Endothelial cell of umbilical vein (primary cell): Measurements from ENCODE around the gene RC3H1. TPM values are rescaled to one million over a fixed set of nuclear protein-coding genes. Genes with fewer than 3 reads are reported as not detected.

Experiments used
- BruUV-seq: library from RNA; stranded (reverse); fragments of 400-500 nt; replicated peaks from 2 replicates; lab custom pipeline; 2021; lab: Mats Ljungman, UMichigan
- CTCF ChIA-PET: fragments of 300-600, 350-600 bp; sonication (Branson Sonifier 250); formaldehyde crosslinking; loops from one replicate; lab custom pipeline; 2021; ENCODE audit warnings: antibody characterized with exemption, inconsistent platforms; lab: Charles Lee
- POLR2A ChIA-PET: fragments of 300-600, 350-600 bp; sonication (Branson Sonifier 250); formaldehyde crosslinking; loops from one replicate; lab custom pipeline; 2021; ENCODE audit warnings: antibody characterized with exemption, inconsistent platforms; lab: Charles Lee
- DNase-seq: peaks from one replicate; pipeline ENCODE4 v3.0.0-alpha.2; 2011; ENCODE audit warnings: low read depth, low spot score
- FAIRE-seq: peaks from 2 replicates; lab custom pipeline; 2011; peaks lifted over from hg19 to GRCh38; lab: Jason Lieb, UNC
- H2AFZ ChIP-seq: 2 replicates; pipeline ENCODE4 v1.6.0; 2012; ENCODE audit warnings: low read depth, low read length, control low read depth, inconsistent platforms
- H3K27ac ChIP-seq: 2 replicates; pipeline ENCODE4 v1.5.1; 2011; ENCODE audit warnings: low read depth, mild to moderate bottlenecking, control low read depth, low read length, moderate library complexity; ENCODE audit not compliant: insufficient read depth
- H3K27me3 ChIP-seq, 2 experiments: 2 replicates each; pipeline versions ENCODE4 v1.6.0 to v1.6.1; 2011; ENCODE audit warnings: low read length in 2 of 2, mixed read lengths in 1 of 2; ENCODE audit not compliant: control insufficient read depth in 2 of 2, insufficient read depth in 2 of 2
- H3K36me3 ChIP-seq, 2 experiments: 2 replicates in 1 of 2; 3 replicates in 1 of 2; pipeline ENCODE4 v1.5.1; 2011; ENCODE audit warnings: low read length in 2 of 2, mild to moderate bottlenecking in 1 of 2, moderate library complexity in 1 of 2; ENCODE audit not compliant: control insufficient read depth in 2 of 2, insufficient read depth in 2 of 2; ENCODE audit errors: extremely low read depth in 1 of 2
- H3K4me1 ChIP-seq: 3 replicates; pipeline ENCODE4 v1.5.1; 2011; ENCODE audit warnings: mild to moderate bottlenecking, low read length; ENCODE audit not compliant: control insufficient read depth, insufficient read depth; ENCODE audit errors: extremely low read depth
- H3K4me2 ChIP-seq: 2 replicates; pipeline ENCODE4 v1.6.1; 2011; ENCODE audit warnings: low read length, control low read depth, mixed read lengths; ENCODE audit not compliant: insufficient read depth
- H3K4me3 ChIP-seq, 3 experiments: fragments of 200-600 bp in 1 of 3; sonication (generic), shearing (Covaris generic) in 1 of 3; replicated peaks in 1 of 3; 2 replicates each; pipeline ENCODE4 v1.5.1; 2011 to 2016; ENCODE audit warnings: control low read depth in 3 of 3, low read length in 3 of 3, mild to moderate bottlenecking in 2 of 3, inconsistent platforms in 1 of 3, low read depth in 1 of 3, moderate library complexity in 1 of 3; ENCODE audit not compliant: insufficient read depth in 1 of 3
- H3K79me2 ChIP-seq: 2 replicates; pipeline ENCODE4 v1.6.0; 2012; ENCODE audit warnings: low read length, inconsistent platforms; ENCODE audit not compliant: control insufficient read depth, insufficient read depth
- H3K9ac ChIP-seq: replicated peaks from 2 replicates; pipeline ENCODE3; 2011; ENCODE audit warnings: low read length, control low read depth; ENCODE audit not compliant: insufficient read depth; ENCODE audit errors: extremely low read depth
- H3K9me1 ChIP-seq: replicated peaks from 3 replicates; pipeline ENCODE4 v1.6.0; 2011; ENCODE audit warnings: mild to moderate bottlenecking, low read length; ENCODE audit not compliant: control insufficient read depth, insufficient read depth; ENCODE audit errors: extremely low read depth
- H3K9me3 ChIP-seq: replicated peaks from 2 replicates; pipeline ENCODE4 v1.5.1; 2012; ENCODE audit warnings: low read length, inconsistent platforms; ENCODE audit not compliant: control insufficient read depth, insufficient read depth
- H4K20me1 ChIP-seq: replicated peaks from 2 replicates; pipeline ENCODE3; 2011; ENCODE audit warnings: mild to moderate bottlenecking, low read length; ENCODE audit not compliant: control insufficient read depth, insufficient read depth; ENCODE audit errors: extremely low read depth
- EZH2 ChIP-seq: IDR thresholded peaks from 2 replicates; pipeline ENCODE4 v1.6.1; 2012; ENCODE audit warnings: borderline replicate concordance, low read depth, mild to moderate bottlenecking, moderate library complexity, low read length, inconsistent platforms; ENCODE audit not compliant: severe bottlenecking
- FOS ChIP-seq: IDR thresholded peaks from 2 replicates; pipeline ENCODE4 v1.6.1; 2011; ENCODE audit warnings: mild to moderate bottlenecking, low read length, moderate library complexity, borderline replicate concordance; ENCODE audit not compliant: insufficient read depth
- GATA2 ChIP-seq: IDR thresholded peaks from 2 replicates; pipeline ENCODE4 v1.7.0; 2011; ENCODE audit warnings: low read depth, mild to moderate bottlenecking, moderate library complexity, mixed read lengths, low read length; ENCODE audit not compliant: insufficient read length, insufficient read depth
- JUN ChIP-seq: IDR thresholded peaks from 2 replicates; pipeline ENCODE4 v1.6.1; 2011; ENCODE audit warnings: borderline replicate concordance, low read depth; ENCODE audit not compliant: insufficient read length, insufficient read depth
- MYC ChIP-seq: IDR thresholded peaks from one replicate; pipeline ENCODE4 v1.6.1; 2011; ENCODE audit warnings: mild to moderate bottlenecking, low read depth, low read length
- POLR2A ChIP-seq: IDR thresholded peaks from 2 replicates; pipeline ENCODE4 v1.6.1; 2012; ENCODE audit warnings: low read depth, mild to moderate bottlenecking, control low read depth, low read length
- POLR2AphosphoS5 ChIP-seq: IDR thresholded peaks from 2 replicates; pipeline ENCODE4 v1.6.1; 2012; ENCODE audit warnings: low read depth, mild to moderate bottlenecking, control low read depth, low read length, moderate library complexity; ENCODE audit not compliant: insufficient read depth
- dilution Hi-C: fragments of 300-500 bp; cut with MboI; formaldehyde crosslinking; loops from one replicate; pipeline ENCODE4 v1.15.0; 2019; ENCODE audit warnings: low sequenced_read_pairs; ENCODE audit not compliant: extremely low pct_ligation_motif_present
- intact Hi-C: fragments of 100-400 bp; cut with micrococcal nuclease; formaldehyde crosslinking; loops from one replicate; pipeline ENCODE4 v1.10.0; 2022
- polyA plus RNA-seq, 4 experiments: library from polyadenylated mRNA; depleted of rRNA in 3 of 4; stranded (reverse) in 3 of 4; unstranded in 1 of 4; fragments of >200 nt; gene quantifications; 2 replicates each; pipeline versions ENCODE4 v1.2.1 to v1.2.3, GENCODE V29; 2011 to 2012; ENCODE audit warnings: missing spikeins in 1 of 4
- total RNA-seq: library from RNA; stranded (reverse); gene quantifications from 2 replicates; pipeline ENCODE4 v1.2.3, GENCODE V29; 2021
- TF ChIP-seq, protein P1 (sequence below), 2 donors: IDR thresholded peaks; 1 replicate in 1 of 2; 2 replicates in 1 of 2; pipeline ENCODE4 v1.5.1; 2011; ENCODE audit warnings: low read length in 2 of 2, mild to moderate bottlenecking in 2 of 2, moderate library complexity in 2 of 2, control low read depth in 1 of 2, inconsistent platforms in 1 of 2, low read depth in 1 of 2; ENCODE audit not compliant: insufficient read depth in 1 of 2; ENCODE audit errors: extremely low read depth in 1 of 2
- TF ChIP-seq, protein P2 (sequence below): IDR thresholded peaks from 2 replicates; pipeline ENCODE4 v1.6.1; 2011; ENCODE audit not compliant: insufficient read depth, insufficient read length

The RC3H1 gene
- total and polyA plus RNA-seq, 2 donors (not counting 3 experiments of a cell fraction or from before 2014, with no cell fraction given): 7.0 to 41.4 TPM

DNA sequence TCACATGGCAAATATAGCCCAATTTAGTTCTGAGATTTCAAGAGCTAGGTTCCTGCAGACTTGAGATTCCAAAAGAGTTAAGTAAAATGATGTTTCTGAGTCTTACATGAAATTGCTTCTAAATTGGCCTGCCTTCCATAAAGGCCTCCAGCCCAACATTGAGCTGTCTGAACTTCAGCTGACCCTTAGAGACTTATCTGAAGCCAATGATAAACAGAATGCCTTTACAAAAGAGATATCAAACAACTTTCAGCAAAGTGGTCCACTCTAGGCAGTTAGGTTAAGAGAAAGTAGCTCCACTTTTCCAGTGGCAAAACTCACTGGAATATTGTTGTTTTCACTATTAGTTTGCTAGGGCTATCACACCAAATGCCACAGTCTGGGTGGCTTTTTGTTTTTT is 6.3 kb upstream of the RC3H1 start:
- Histone ChIP-seq H3K4me3 (no peak overlapping the region), H3K27ac (no peak overlapping the region), H3K9me1 (no peaks in the 10 kb centered on the region), H2AFZ (no peak overlapping the region), H3K36me3 (no peaks in the 10 kb centered on the region), H3K9me3 (no peaks in the 10 kb centered on the region), H3K4me1 (no peaks in the 10 kb centered on the region), H3K4me2 (no peak overlapping the region), H3K79me2 (no peaks in the 10 kb centered on the region), H3K27me3 (peaks cover 3% of the 10 kb centered on the region in 2 experiments), H4K20me1 (no peaks in the 10 kb centered on the region), H3K9ac (no peak overlapping the region)
- FAIRE-seq: no peak
- BruUV-seq: no TSS peak
- ChIA-PET POLR2A (no interaction called here), CTCF (interaction anchor here (1.5 kb wide), 1 partner anchor 9 kb away, joined by 5 read pairs; no protein-coding TSS in a partner anchor)
- DNase-seq: no peak
- intact Hi-C loops: loop anchor here (10.0 kb wide), 1 partner anchor 314 kb away; the partner anchor contains the start of gene KLHL20
- TF ChIP-seq, protein P1, sequence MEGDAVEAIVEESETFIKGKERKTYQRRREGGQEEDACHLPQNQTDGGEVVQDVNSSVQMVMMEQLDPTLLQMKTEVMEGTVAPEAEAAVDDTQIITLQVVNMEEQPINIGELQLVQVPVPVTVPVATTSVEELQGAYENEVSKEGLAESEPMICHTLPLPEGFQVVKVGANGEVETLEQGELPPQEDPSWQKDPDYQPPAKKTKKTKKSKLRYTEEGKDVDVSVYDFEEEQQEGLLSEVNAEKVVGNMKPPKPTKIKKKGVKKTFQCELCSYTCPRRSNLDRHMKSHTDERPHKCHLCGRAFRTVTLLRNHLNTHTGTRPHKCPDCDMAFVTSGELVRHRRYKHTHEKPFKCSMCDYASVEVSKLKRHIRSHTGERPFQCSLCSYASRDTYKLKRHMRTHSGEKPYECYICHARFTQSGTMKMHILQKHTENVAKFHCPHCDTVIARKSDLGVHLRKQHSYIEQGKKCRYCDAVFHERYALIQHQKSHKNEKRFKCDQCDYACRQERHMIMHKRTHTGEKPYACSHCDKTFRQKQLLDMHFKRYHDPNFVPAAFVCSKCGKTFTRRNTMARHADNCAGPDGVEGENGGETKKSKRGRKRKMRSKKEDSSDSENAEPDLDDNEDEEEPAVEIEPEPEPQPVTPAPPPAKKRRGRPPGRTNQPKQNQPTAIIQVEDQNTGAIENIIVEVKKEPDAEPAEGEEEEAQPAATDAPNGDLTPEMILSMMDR (IDR thresholded peaks at IDR 0.05; ENCODE audit: extremely low read depth in 1 of 2, insufficient read depth in 1 of 2, low read depth in 1 of 2, low read length in 2 of 2): no peak
- TF ChIP-seq JUN: no peak
- no peak for TF ChIP-seq POLR2A
- TF ChIP-seq, protein P2, sequence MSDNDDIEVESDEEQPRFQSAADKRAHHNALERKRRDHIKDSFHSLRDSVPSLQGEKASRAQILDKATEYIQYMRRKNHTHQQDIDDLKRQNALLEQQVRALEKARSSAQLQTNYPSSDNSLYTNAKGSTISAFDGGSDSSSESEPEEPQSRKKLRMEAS: no peak
- no peak for TF ChIP-seq MYC
- TF ChIP-seq FOS: no peak
- TF ChIP-seq GATA2: no peak
- no peak for TF ChIP-seq EZH2
- no peak for TF ChIP-seq POLR2AphosphoS5
- dilution Hi-C loops: no loop called here
